Measurements from ENCODE around the gene BTBD17. TPM values are rescaled to one million over a fixed set of nuclear protein-coding genes. Genes with fewer than 3 reads are reported as not detected.
"Not testable (repeated sequence)": the region's sequence is repeated elsewhere in the genome, so short reads cannot be mapped to it uniquely, and the experiment has no call there.

The BTBD17 gene, protein sequence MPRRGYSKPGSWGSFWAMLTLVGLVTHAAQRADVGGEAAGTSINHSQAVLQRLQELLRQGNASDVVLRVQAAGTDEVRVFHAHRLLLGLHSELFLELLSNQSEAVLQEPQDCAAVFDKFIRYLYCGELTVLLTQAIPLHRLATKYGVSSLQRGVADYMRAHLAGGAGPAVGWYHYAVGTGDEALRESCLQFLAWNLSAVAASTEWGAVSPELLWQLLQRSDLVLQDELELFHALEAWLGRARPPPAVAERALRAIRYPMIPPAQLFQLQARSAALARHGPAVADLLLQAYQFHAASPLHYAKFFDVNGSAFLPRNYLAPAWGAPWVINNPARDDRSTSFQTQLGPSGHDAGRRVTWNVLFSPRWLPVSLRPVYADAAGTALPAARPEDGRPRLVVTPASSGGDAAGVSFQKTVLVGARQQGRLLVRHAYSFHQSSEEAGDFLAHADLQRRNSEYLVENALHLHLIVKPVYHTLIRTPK
- under 1 TPM in 3 of 4 donors, not detected in 1; 0.07 to 0.40 (median 0.19) TPM for polyA plus RNA-seq (ENCODE audit: insufficient read length in 4 of 4)

DNA sequence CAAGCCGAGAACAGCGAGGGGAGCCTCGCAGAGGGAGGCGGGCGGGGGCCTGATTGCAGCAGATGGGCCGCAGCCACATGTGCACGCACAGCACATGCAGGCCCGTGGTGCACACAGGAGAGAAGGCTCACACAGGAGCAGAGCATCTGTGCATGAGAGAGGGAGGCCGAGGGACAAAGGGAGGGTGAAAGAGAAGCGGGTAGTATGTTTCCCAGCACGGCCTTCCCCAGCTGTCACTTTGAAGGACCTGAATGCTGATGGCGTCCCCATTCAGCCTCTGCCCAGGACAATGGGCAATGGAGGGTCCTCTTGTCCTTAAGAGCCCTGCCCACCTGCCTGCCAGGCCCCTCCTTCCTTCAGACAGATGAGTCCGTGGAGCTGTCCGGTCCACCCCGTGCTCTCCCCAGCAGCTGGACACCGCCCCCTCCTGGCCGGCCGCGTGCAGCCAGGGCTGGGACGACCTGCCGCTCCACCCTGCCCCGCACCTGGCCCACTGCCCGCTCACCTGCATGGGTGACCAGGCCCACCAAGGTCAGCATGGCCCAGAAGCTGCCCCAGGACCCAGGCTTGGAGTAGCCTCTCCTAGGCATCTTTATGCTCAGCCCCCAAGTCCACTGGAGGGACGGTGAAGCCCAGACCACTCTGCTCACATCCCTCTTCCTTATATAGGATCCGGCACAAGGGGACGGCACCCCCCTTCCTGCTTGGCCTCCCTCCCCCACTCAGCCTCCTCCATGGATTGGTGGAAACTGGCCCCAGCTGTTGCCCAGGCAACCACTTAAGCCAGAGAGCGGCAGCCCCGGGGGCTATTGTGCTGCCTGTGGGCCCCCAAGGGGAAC, at the start of gene BTBD17:
BTBD17 (minus strand) TSS at position 639 of the 839 bp plus-strand sequence; CDS start at position 590, 49 bp downstream.
- DNase-seq (ENCODE audit: low read depth in 4 of 4, low spot score in 2 of 4), result no peak

DNA sequence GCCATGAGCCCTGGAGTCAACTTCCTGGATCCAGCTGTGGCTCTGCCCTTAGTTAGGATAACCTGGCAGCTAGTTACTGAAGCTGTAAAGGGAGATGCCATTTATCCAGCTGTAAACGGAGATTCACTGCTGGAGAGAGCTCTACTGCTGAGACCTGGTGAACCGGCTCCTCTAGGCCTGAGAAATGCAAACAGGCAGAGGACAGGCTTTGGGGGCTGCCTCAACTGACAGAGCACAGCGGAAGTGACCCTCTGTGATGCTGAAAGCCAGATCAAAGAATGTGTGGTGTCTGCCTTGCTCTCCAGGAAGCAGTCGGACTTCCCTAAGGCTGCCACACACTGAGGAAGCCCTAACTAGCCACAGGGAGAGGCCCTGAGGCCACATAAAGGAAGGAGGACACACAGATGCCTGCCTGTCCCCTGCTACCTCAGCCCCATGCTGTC, 48.4 kb upstream of the BTBD17 start:
- DNase-seq (ENCODE audit: low read depth in 4 of 4, low spot score in 2 of 4), result no peak

DNA sequence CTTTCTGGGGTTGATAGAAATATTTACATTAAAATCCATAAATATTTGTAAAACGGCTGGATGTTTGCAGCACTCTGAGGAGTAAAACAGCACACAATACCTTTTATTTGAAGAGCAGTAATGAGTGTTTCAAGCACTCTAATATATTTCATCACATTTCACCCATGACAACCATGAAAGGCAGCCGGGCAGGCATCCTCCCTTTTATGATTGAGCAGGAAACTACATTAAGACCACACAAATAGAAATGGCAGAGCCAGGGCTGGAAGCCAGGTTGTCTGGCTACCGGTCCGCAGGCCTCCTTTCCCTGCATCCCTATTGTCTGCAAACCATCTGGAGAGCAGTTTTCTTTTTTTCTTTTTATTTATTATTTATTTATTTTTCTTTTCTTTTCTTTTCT, 47.1 kb upstream of the BTBD17 start:
- no peak for DNase-seq (ENCODE audit: low read depth in 4 of 4, low spot score in 2 of 4)

DNA sequence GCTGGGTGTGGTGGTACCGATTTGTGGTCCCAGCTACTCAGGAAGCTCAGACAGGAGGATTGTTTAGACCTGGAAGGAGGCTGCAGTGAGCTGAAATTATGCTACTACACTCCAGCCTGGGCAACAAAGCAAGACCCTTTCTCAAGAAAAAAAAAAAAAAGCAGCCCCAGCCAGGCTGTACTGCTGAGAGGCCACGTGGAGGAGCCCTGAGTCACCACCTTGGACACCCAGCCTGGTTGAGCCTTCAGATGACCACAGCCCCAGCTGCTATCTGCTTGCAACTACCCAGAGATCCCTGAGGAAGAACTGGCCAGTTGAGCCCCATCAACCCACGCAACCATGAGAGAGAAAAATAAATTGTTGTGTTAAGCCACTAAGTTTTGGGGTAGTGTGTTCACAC, 46.6 kb upstream of the BTBD17 start:
- DNase-seq (ENCODE audit: low read depth in 4 of 4, low spot score in 2 of 4), result no peak

DNA sequence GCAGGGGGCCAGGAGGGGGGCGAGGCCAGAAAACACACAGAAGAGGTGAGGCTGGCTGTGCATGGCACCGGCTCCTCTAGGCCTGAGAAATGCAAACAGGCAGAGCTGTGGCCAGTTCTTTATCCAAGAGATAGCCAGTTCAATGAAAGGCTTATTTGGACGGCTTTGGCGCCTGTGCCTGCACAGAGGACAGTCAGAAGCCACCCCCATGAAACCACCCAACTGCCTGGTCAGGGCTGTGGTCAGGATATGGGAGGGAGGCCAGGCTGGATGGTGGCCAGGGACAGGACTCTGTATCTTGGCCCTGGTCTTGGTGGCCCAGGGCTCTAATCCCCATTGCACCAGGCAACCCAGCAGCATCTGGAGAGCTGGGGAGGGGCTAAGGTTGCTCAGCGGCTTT, 45.7 kb upstream of the BTBD17 start:
- DNase-seq (ENCODE audit: low read depth in 4 of 4, low spot score in 2 of 4), result no peak

DNA sequence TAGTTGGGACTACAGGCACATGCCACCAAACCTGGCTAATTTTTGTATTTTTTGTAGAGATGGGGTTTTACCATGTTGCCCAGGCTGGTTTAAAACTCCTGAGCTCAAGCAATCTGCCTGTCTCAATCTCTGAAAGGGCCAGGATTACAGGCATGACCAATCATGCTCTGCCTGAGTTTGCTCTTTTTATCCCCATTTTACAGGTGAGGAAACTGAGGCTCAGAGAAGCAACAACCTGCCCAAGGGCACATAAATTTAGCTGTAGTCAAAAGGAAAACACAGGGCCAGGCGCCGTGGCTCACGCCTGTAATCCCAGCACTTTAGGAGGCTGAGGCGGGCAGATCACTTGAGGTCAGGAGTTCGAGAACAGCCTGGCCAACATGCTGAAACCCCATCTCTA, 43.6 kb upstream of the BTBD17 start:
- not testable (repeated sequence) for DNase-seq (ENCODE audit: low read depth in 4 of 4, low spot score in 2 of 4)

- DNase-seq (ENCODE audit: low read depth in 4 of 4, low spot score in 2 of 4), result no peak
These were observed 43.1 kb upstream of the BTBD17 start for GRCh38 chr17:74404789-74405188.

- DNase-seq (ENCODE audit: low read depth in 4 of 4, low spot score in 2 of 4), result no peak
These were observed 42.5 kb upstream of the BTBD17 start for GRCh38 chr17:74404218-74404617.

DNA sequence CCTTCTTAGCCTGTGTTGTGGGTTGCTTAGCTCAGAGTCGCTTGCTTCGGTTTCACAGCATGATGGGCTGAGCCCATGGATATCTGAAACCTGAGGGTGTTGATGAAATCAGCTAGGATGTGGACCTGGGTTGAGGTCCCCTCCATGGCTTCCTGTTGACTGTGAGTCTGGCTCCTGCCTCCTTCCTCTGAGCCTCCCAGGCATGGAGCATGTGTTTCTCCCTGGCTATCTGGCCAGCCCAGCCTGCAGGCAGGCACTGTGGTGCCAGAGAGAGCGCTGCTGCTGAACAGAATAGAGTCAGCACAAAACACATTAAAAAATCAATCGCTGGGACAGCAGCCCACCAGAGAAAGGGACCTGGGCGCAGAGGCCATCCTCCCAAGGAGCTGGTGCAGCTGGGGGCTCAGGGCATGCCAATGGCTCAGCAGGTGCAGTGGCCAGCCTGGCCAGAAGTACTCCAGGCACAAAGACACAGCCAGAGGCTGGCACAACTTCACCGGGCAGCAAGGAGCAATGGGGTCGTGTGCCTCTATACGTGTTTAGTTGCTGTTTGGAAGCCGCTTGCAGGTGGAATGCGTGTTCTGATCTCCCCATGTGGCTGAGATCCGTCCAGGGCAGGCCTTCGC, 42.0 kb upstream of the BTBD17 start:
- no peak for DNase-seq (ENCODE audit: low read depth in 4 of 4, low spot score in 2 of 4)

GRCh38 chr17:74402048-74402447, 40.4 kb upstream of the BTBD17 start:
- DNase-seq (ENCODE audit: low read depth in 4 of 4, low spot score in 2 of 4), result no peak

GRCh38 chr17:74396567-74396966, 34.9 kb upstream of the BTBD17 start:
- no peak for DNase-seq (ENCODE audit: low read depth in 4 of 4, low spot score in 2 of 4)

GRCh38 chr17:74394977-74395376, 33.3 kb upstream of the BTBD17 start:
- DNase-seq (ENCODE audit: low read depth in 4 of 4, low spot score in 2 of 4), result no peak

- no peak for DNase-seq (ENCODE audit: low read depth in 4 of 4, low spot score in 2 of 4)
These were observed 32.7 kb upstream of the BTBD17 start for GRCh38 chr17:74394275-74394950.

- DNase-seq (ENCODE audit: low read depth in 4 of 4, low spot score in 2 of 4), result no peak
These were observed 31.8 kb upstream of the BTBD17 start for GRCh38 chr17:74393346-74393942.

DNA sequence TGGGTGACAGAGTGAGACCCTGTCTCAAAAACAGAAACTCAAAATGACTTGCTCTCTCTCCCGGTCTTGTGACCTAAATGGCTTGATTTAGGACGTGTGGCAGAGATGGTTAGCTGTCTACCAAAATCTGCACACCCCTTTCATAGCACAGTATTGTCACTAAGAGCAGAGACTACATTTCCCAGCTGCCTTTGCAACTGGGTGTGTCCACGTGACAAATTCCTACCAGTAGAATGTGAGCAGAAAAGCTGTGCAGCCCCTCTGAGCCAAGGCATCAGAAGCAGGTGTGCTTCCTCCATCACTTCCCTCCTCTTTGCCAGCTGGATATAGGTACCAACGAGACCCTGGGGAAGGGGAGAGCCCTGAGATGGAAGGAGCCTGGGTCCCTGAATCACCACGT, 31.2 kb upstream of the BTBD17 start:
- DNase-seq (ENCODE audit: low read depth in 4 of 4, low spot score in 2 of 4), result no peak

GRCh38 chr17:74391771-74392170, 30.1 kb upstream of the BTBD17 start:
- no peak for DNase-seq (ENCODE audit: low read depth in 4 of 4, low spot score in 2 of 4)

GRCh38 chr17:74390680-74391653, 29.3 kb upstream of the BTBD17 start:
- no peak for DNase-seq (ENCODE audit: low read depth in 4 of 4, low spot score in 2 of 4)

DNA sequence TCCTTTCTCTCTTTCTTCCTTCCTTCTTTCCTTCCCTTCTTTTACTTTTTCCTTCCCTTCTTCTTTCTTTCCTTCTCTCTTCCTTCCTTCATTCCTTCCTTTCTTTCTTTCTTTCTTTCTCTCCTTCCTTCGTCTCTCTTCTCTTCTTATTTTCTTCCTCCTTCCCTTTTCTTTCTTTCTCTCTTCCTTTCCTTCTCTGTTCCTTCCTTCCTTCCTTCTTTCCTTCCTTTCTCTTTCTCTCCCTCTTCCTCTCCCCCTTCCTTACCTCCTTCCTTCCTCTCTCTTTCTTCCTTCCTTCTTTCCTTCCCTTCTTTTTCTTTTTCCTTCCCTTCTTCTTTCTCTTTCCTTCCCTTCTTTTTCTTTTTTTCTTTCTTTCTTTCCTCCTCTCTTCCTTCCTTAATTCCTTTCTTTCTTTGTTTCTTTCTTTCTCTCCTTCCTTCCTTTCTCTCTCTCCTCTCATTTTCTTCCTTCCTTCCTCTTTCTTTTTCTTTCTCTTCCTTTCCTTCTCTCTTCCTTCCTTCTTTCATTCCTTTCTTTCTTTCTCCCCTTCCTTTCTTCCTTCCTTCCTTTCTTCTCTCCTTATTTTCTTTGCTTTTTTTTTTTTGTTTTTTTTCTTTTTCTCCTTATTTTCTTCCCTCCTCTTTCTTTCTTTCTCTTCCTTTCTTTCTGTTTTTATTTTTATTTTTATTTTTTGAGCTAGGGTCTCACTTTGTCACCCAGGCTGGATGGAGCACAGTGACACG, 28.4 kb upstream of the BTBD17 start:
- DNase-seq (ENCODE audit: low read depth in 4 of 4, low spot score in 2 of 4), result no peak

Measured in left renal cortex interstitium (tissue), 4 donors.